H54 (cell line): Measurements from ENCODE around the gene NFATC4.

Source experiments
- DNase-seq: peaks from one replicate; pipeline ENCODE4 v3.0.0; 2011; ENCODE audit warnings: low spot score, mixed read lengths; ENCODE audit not compliant: insufficient read length
- FAIRE-seq: peaks from 3 replicates; lab custom pipeline; 2011; peaks lifted over from hg19 to GRCh38; lab: Jason Lieb, UNC
- POLR2A ChIP-seq: IDR thresholded peaks from 2 replicates; pipeline ENCODE4 v1.6.1; 2011; ENCODE audit warnings: low read depth, mild to moderate bottlenecking, low read length

The NFATC4 gene

DNA sequence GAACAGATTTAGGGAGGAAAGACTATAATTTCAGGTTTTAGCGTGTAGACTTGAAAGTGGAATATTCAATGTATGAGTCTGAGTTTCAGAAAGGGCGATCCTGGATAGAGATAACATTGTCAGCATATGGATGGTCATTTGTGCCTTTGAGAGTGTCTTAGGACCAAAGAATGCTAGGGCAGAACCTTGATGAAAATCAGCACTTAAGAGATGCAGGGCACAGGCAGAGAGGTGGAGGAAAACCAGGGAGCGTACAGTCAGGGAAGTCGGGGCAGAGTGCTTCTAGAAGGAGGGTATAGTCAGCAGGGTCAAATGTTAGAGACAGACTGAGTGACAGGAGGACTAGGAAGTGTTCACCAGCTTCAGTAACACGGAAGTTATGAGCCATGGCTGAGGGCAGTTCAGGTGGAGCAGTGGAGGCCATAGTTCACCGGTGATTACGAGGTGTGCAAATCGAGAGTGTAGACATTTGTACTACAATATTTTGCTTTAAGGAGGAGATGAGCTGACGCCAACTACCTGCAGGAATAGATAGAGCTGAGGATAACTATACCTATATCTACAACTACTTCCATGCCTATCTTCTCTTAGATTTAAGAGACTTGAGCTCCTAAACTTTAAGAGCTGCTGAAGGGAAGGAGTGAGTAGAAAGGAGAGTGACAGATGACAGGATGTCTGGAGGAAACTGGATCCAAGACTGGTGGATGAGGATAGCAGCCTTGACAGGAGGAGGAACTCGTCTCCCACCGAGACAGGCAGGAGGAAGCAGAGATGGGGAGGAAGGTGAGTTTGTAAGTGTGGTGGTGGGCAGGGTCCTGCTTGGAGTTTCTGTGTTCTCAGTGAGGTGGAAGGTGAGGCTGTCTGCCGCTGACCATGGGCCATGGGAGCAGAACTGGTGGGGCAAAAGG lies 55.0 kb downstream of the NFATC4 start:
- FAIRE-seq (no peak), DNase-seq (no peak)
- TF ChIP-seq POLR2A: no peak

DNA sequence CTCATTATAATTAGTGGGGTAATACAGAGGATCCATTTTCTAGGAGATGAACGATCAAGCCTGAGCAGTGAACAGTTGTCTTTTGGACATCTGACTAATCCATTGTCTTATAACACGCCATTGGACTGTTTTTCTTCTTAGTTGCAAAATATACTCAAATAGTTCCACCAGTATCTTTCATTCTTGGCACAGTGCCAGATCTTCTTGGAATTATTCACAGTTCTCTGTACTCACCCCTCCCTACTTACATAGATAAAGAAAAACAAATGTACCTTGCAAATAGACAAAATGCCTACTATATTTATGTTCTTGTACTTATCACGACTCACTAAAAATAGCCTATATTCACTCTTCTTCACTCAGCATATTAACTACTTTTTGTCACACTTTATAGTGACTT lies 57.7 kb downstream of the NFATC4 start:
- FAIRE-seq (no peak), DNase-seq (no peak)
- no peak for TF ChIP-seq POLR2A

DNA sequence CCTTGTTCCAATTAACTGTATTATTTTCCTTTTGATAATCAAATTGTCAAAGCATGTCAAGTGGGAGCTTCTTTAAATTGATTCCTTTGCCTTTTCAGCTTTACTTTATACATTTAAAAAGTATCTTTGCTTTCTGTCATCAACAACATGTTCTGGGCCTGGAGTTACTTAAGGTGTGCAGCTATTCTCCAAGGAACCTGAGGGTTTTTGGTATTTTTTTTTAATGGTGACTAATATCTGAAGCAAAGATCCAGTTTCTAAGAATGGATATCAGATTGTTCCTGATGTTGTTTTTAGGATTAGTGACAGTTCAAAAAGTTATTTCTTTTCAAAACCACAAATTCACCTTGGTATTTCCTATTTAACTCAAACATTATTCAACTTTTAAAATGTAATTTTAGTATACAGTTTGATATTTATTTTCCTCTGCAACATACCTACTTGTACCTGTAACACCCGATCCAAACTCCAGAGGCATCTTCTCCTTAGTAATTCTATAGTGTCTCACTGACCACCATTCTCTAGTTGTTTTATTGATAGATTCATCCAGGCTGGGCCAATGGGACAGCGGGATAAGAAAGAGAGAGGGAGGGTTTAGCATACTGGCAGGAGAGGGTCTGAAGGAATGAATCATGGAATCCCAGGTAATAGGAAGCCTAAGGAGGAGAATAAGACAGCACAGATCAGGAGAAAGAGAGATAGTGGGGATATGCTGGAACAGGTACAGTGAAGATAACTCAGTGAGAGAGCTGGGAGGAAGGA lies 58.3 kb downstream of the NFATC4 start:
- FAIRE-seq (no peak), DNase-seq (no peak)
- TF ChIP-seq POLR2A: no peak

DNA sequence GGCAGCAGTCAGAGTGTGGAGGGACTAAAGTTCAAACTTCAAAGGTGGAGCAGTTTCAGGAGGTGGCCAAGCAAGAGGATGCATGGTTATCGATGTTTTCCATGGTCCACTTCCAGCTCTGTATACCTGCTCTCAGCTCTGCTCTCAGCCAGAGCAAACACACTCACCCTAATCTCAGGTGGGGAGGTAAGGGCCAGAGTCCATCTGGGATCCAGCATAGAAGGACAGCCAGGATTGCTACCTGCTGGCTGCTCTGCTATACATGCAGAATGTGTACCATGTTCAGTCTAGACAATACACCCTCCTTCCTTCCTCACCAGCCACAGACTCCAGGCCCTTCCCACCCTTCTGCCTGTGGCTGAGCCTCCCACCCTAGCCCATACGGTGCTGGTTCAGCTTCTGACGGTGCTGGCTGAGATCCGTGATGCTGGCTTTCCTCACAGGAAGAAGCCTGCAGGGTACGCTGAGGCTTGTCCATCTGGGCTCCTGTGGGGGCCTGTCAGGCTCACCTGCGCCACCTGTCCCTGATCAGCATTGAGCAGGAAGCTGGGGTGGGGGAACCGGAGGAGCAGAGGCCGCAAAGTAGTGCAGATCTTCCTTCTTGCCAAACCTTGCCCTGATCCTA lies 59.0 kb downstream of the NFATC4 start:
- DNase-seq (no peak), FAIRE-seq (no peak)
- no peak for TF ChIP-seq POLR2A

DNA sequence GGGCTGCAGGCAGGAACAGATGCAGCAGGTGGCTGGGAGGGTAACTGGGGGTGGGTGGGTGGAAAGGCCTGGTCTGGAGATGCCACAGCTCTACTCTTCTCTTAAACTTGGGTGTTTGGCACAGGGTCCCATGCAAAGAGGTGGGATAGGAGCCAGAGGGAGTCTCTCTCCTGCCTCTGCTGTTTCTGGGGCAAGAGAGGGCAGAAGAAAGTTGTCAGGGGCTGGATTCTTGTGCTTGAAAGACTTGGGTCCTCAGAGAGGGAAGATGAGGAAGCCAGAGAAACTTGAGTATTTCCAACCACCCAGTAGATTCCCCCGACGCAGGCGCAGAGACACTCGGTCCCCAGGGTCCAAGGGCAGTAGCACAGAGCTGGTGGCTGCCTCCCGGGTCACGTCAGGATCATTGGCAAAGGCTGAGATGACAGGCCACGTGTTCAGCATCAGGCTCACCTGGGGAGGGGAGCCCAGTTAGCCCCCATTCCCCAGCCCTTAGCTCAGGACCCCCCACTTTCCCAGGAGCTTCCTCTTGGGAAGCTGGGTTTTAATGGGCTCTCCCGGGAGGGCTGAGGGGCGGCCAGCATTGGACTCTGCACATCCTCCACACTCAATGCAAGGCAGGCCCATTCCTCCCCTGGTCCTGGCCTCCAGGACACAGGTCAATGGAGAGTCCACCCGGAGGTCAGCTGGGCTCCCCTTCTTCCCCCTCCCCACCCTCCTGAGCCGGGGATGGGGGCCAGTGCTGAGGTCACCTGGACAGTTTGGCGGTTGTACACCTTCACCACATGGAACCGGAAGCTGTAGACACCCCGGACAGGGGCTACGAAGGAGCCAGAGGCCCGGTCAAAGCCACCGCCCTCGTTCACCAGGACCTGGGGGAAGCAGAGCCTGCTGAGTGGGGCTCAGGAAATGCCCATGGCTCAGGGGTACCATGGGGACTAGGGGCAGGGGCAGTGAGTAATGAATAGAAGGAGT lies 59.8 kb downstream of the NFATC4 start:
- no peak for TF ChIP-seq POLR2A
- FAIRE-seq (no peak), DNase-seq (no peak)

DNA sequence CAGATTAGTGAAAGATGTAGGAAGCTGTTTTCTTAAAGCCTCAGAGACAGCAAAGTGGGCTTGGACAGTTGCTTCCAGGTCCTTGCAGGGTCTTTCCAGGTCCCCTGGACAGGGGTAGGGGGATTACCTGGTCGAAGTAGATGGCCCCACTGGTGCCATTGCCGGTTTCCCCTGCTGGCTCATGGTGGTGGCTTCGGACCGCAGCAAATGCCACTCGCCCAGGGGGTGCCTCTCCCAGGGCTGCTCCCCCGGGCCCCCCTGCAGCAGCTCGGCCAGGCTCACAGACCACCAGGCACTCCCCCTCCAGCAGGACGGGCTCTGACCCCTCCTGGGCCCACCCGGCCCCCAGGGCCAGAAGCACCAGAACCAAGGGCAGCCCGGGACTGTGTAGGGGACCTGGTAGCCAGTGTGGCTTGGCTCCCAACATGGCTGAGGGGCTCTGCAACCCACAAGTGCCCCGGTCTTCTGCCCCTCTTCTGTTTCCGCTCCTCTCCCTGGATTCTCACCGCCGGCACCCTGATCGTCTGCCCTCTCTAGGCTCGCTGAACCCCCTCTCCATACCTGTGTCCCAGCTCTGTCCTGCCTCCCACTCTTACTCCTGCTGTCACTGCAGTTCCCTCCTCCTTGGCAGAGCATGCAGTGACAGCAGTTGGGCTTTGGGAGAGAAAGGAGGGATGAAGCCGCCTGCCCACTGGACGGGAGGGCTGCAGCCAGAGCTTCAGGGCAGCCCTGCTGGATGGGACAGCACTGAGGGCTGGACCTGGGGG lies 60.8 kb downstream of the NFATC4 start:
- TF ChIP-seq POLR2A: no peak
- no peak for FAIRE-seq
- no peak for DNase-seq
